Upper lobe of left lung (tissue), 4 donors: ENCODE results near the gene RAB19.

Experiments used
- EP300 ChIP-seq, 4 donors: sonication (generic); formaldehyde crosslinking; IDR thresholded peaks; one replicate each; pipeline ENCODE4 v1.5.1; 2017; ENCODE audit warnings: antibody characterized with exemption in 4 of 4, control low read depth in 2 of 4
- POLR2A ChIP-seq, 4 donors: fragments of 450-650 bp; IDR thresholded peaks; one replicate each; pipeline ENCODE4 v1.5.1; 2016 to 2017; ENCODE audit warnings: antibody characterized with exemption in 4 of 4, mild to moderate bottlenecking in 2 of 4
- TF ChIP-seq, protein P1 (sequence below), 6 experiments: fragments of 450-650 bp in 4 of 6; fragments of 200-600 bp in 2 of 6; sonication (generic) in 2 of 6; IDR thresholded peaks; one replicate each; pipeline ENCODE4 v1.5.1; 2016 to 2019; ENCODE audit warnings: antibody characterized with exemption in 6 of 6

DNA sequence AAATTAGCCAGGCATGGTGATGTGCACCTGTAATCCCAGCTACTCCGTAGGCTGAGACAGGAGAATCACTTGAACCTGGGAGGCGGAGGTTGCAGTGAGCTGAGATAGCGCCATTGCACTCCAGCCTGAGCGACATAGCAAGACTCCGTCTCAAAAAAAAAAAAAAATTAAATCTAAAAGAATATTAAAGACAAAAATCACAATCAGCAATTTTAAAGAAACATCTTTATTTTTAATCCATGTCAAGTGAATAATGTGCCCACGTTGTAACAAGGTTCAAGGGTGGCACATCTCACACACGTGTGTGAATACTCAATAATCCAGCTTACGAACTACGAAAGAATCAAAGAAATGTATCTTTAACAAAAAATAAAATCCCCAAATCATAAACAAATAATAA lies 28.5 kb upstream of the RAB19 start:
- TF ChIP-seq EP300 (IDR thresholded peaks at IDR 0.05): no peak
- TF ChIP-seq POLR2A (IDR thresholded peaks at IDR 0.05): no peak
- TF ChIP-seq, protein P1, sequence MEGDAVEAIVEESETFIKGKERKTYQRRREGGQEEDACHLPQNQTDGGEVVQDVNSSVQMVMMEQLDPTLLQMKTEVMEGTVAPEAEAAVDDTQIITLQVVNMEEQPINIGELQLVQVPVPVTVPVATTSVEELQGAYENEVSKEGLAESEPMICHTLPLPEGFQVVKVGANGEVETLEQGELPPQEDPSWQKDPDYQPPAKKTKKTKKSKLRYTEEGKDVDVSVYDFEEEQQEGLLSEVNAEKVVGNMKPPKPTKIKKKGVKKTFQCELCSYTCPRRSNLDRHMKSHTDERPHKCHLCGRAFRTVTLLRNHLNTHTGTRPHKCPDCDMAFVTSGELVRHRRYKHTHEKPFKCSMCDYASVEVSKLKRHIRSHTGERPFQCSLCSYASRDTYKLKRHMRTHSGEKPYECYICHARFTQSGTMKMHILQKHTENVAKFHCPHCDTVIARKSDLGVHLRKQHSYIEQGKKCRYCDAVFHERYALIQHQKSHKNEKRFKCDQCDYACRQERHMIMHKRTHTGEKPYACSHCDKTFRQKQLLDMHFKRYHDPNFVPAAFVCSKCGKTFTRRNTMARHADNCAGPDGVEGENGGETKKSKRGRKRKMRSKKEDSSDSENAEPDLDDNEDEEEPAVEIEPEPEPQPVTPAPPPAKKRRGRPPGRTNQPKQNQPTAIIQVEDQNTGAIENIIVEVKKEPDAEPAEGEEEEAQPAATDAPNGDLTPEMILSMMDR (IDR thresholded peaks at IDR 0.05): no peak
